Measurements from ENCODE around the gene DNAAF1.
"Not testable (repeated sequence)": the region's sequence is repeated elsewhere in the genome, so short reads cannot be mapped to it uniquely, and the experiment has no call there.

DNA sequence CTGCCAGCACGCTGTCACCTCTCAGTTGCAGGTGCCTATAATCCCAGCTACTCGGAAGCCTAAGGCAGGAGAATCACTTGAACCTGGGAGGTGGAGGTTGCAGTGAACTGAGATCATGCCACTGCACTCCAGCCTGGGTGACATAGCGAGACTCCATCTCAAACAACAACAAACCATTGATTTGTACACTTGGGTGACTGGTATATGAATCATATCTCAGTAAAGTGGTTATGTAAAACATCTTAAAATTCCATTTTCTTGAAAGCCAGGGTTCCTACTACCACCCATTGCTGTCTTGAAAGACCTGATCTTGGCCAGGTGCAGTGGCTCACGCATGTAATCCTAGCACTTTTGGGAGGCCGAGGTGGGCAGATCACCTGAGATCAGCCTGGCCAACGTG lies 60.0 kb downstream of the DNAAF1 start:
- TF ChIP-seq, protein P1, sequence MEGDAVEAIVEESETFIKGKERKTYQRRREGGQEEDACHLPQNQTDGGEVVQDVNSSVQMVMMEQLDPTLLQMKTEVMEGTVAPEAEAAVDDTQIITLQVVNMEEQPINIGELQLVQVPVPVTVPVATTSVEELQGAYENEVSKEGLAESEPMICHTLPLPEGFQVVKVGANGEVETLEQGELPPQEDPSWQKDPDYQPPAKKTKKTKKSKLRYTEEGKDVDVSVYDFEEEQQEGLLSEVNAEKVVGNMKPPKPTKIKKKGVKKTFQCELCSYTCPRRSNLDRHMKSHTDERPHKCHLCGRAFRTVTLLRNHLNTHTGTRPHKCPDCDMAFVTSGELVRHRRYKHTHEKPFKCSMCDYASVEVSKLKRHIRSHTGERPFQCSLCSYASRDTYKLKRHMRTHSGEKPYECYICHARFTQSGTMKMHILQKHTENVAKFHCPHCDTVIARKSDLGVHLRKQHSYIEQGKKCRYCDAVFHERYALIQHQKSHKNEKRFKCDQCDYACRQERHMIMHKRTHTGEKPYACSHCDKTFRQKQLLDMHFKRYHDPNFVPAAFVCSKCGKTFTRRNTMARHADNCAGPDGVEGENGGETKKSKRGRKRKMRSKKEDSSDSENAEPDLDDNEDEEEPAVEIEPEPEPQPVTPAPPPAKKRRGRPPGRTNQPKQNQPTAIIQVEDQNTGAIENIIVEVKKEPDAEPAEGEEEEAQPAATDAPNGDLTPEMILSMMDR (IDR thresholded peaks at IDR 0.05) = not testable (repeated sequence)
- not testable (repeated sequence) for TF ChIP-seq POLR2AphosphoS5 (IDR thresholded peaks at IDR 0.05; ENCODE audit: low read depth, low read length)
